OCI-LY3 (cell line): ENCODE results near the gene MTMR3.

Source experiments
- EZH2phosphoT487 ChIP-seq: fragments of 200-600 bp; shearing (Covaris generic); IDR thresholded peaks from 2 replicates; pipeline ENCODE4 v1.6.1; 2018; ENCODE audit warnings: antibody characterized with exemption, mixed run types, low read depth
- TF ChIP-seq, protein P1 (sequence below): fragments of 200-600, 300-600 bp; sonication (generic); IDR thresholded peaks from 2 replicates; pipeline ENCODE4 v1.5.1; 2014; ENCODE audit warnings: antibody characterized with exemption, low read length, low read depth

DNA sequence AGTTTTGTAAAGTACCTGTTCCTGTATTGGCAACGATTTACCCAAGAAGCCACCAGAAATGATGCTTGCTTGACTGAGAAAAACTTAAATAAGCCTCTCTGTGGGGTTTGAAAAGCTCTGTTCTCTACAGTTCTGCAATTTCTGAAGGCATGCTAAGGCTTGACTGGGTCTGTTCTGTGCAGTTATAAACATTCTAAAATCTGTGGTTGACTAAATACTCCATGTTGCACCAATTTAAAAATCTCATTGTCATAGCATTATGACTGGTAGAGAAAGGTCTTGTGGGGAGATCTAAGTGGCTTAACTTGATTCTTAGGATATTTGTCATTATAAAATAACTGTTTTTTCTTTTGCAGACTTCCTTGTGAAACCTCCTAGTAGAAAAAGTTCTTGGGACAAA lies 73.7 kb downstream of the MTMR3 start:
- TF ChIP-seq, protein P1, sequence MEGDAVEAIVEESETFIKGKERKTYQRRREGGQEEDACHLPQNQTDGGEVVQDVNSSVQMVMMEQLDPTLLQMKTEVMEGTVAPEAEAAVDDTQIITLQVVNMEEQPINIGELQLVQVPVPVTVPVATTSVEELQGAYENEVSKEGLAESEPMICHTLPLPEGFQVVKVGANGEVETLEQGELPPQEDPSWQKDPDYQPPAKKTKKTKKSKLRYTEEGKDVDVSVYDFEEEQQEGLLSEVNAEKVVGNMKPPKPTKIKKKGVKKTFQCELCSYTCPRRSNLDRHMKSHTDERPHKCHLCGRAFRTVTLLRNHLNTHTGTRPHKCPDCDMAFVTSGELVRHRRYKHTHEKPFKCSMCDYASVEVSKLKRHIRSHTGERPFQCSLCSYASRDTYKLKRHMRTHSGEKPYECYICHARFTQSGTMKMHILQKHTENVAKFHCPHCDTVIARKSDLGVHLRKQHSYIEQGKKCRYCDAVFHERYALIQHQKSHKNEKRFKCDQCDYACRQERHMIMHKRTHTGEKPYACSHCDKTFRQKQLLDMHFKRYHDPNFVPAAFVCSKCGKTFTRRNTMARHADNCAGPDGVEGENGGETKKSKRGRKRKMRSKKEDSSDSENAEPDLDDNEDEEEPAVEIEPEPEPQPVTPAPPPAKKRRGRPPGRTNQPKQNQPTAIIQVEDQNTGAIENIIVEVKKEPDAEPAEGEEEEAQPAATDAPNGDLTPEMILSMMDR = no peak
- TF ChIP-seq EZH2phosphoT487 = no peak
